Measurements from ENCODE around the gene LBH. TPM values are rescaled to one million over a fixed set of nuclear protein-coding genes. Genes with fewer than 3 reads are reported as not detected.
A peak's percentile ranks its signal among the peaks of the same experiment; 100 is the strongest.

Gene LBH
- total RNA-seq, 1 donor from 2014 or later, result 116 TPM

DNA sequence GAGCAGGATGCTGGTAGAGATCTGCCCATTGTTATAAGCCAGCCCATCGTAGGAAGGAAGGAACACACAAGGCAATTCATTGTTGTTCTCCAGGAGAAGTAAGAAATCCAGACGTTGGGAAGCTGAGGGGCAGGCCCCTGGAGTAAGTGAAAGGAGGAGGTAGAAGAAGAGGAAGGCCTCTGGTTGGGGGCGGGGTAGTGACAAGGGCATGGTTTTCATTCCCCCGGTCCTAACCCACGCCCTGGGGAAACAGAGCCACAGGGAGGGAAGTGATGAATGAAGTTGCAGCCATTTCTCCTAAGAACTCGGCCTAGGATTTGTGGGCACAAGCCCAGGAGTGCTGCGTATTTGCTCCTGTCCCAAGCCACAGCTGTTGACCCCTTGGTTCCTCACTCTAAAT lies 18.0 kb downstream of the LBH start:
- intact Hi-C loops (cut with DNase I), result no loop called here
- no peak for TF ChIP-seq CTCF (IDR thresholded peaks at IDR 0.05)
- Histone ChIP-seq H3K4me3 (no peak overlapping the region), H3K36me3 (peaks cover 0 to 17% of the 10 kb centered on the region in 2 donors), H3K9me3 (no peaks in the 10 kb centered on the region), H3K4me1 (peaks cover 23 to 50% of the 10 kb centered on the region in 2 donors), H3K27ac (peak overlapping the region; percentile 16 to 20), H3K27me3 (no peaks in the 10 kb centered on the region)
- DNase-seq (ENCODE audit: low spot score in 2 of 2), result no peak

- intact Hi-C loops (cut with DNase I), result no loop called here
- H3K4me3 ChIP-seq, result no peak overlapping the region
- no peak for TF ChIP-seq CTCF (IDR thresholded peaks at IDR 0.05)
- H3K27me3 ChIP-seq, result no peaks in the 10 kb centered on the region
- H3K27ac ChIP-seq, result peak overlapping the region in 1 of 2 donors; percentile 4
- no peaks in the 10 kb centered on the region for H3K9me3 ChIP-seq
- peaks cover 5 to 22% of the 10 kb centered on the region in 2 donors for H3K36me3 ChIP-seq
- H3K4me1 ChIP-seq, result peaks cover 23 to 46% of the 10 kb centered on the region in 2 donors
- no peak for DNase-seq (ENCODE audit: low spot score in 2 of 2)
These were observed 19.1 kb downstream of the LBH start for GRCh38 chr2:30250421-30250820.

DNA sequence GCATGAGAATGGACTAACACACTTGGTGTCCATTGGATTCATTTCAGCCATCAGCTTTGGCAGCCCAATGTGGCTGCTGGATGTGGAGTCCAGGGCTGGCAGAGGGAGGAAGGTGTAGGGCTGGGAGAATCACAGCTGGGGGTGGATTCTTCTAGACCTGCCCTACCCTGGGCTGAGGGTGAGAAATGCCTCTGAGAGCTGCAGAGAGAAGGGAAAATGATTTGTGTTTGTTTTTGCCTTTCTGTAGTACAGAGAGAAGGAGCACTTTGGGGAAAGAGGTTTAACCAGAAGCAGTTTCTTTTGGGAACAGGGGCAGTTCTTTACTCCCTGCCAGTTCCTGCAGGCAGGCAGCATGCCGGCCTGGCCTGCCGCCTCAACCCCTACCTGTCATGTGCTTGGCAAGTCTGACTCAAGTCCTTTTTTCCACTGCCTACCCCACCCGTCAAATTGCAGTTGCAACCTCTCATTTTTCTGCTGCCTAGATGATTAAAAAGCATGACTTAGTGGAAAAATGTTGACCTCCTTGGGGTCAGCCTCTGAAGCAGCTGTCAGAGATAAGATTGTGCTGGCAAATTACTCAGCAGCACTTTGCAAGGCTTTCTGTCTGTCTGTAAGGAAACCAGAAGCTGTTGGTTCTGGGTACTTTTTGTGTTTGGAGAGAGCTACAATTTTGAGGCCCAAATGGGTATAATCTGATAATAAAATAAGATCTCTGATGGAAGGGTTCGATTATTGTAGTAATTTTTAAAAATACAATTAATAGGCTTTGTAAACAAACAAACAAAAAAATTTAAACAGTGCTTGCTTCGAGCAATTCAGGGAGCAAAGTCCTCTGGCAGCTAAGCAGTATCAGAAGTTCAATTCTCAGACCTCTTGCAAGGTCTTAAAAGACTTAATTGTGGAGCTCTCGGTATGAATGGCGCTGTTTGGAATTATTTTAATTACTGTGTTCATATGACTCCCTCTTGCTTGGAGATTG lies 21.7 kb downstream of the LBH start:
- DNase-seq (ENCODE audit: low spot score in 2 of 2), result peak in 1 of 2 donors; percentile 90
- no peaks in the 10 kb centered on the region for H3K9me3 ChIP-seq
- H3K27ac ChIP-seq, result peak overlapping the region; percentile 75 to 78
- intact Hi-C loops (cut with DNase I), result loop anchor here (1.0 kb wide), 2 partner anchors 22 to 45 kb away; partner anchors contain the start of gene LBH
- TF ChIP-seq CTCF (IDR thresholded peaks at IDR 0.05), result no peak
- peaks cover 21 to 48% of the 10 kb centered on the region in 2 donors for H3K36me3 ChIP-seq
- H3K4me3 ChIP-seq, result peak overlapping the region in 1 of 2 donors; percentile 36
- H3K4me1 ChIP-seq, result peaks cover 23 to 38% of the 10 kb centered on the region in 2 donors
- H3K27me3 ChIP-seq, result no peaks in the 10 kb centered on the region

GRCh38 chr2:30253873-30254684 lies 22.7 kb downstream of the LBH start:
- Histone ChIP-seq H3K36me3 (peaks cover 31 to 59% of the 10 kb centered on the region in 2 donors), H3K27ac (peak overlapping the region; percentile 75 to 78), H3K9me3 (no peaks in the 10 kb centered on the region), H3K27me3 (no peaks in the 10 kb centered on the region), H3K4me3 (no peak overlapping the region), H3K4me1 (peaks cover 19 to 37% of the 10 kb centered on the region in 2 donors)
- no peak for DNase-seq (ENCODE audit: low spot score in 2 of 2)
- intact Hi-C loops (cut with DNase I), result loop anchor here (1.0 kb wide), 1 partner anchor 23 kb away; the partner anchor contains the start of gene LBH
- no peak for TF ChIP-seq CTCF (IDR thresholded peaks at IDR 0.05)

- peak overlapping the region; percentile 62 to 63 for H3K27ac ChIP-seq
- H3K27me3 ChIP-seq, result no peaks in the 10 kb centered on the region
- no peak overlapping the region for H3K4me3 ChIP-seq
- intact Hi-C loops (cut with DNase I), result no loop called here
- peaks cover 17 to 34% of the 10 kb centered on the region in 2 donors for H3K4me1 ChIP-seq
- H3K9me3 ChIP-seq, result no peaks in the 10 kb centered on the region
- peaks cover 37 to 59% of the 10 kb centered on the region in 2 donors for H3K36me3 ChIP-seq
- no peak for DNase-seq (ENCODE audit: low spot score in 2 of 2)
- no peak for TF ChIP-seq CTCF (IDR thresholded peaks at IDR 0.05)
These were observed 23.3 kb downstream of the LBH start for GRCh38 chr2:30254685-30255001.

Measured in ascending aorta (tissue), 2 donors.